NCI-H146 treated with DMSO at 0.1 percent for 48 hours (cell line): Measurements from ENCODE around the gene NPAP1.
"Not testable (repeated sequence)": the region's sequence is repeated elsewhere in the genome, so short reads cannot be mapped to it uniquely, and the experiment has no call there.

Source experiments
- DNase-seq: peaks from one replicate; lab custom pipeline; 2025; ENCODE audit not compliant: unreplicated experiment; lab: John Stamatoyannopoulos, UW

Gene NPAP1, protein sequence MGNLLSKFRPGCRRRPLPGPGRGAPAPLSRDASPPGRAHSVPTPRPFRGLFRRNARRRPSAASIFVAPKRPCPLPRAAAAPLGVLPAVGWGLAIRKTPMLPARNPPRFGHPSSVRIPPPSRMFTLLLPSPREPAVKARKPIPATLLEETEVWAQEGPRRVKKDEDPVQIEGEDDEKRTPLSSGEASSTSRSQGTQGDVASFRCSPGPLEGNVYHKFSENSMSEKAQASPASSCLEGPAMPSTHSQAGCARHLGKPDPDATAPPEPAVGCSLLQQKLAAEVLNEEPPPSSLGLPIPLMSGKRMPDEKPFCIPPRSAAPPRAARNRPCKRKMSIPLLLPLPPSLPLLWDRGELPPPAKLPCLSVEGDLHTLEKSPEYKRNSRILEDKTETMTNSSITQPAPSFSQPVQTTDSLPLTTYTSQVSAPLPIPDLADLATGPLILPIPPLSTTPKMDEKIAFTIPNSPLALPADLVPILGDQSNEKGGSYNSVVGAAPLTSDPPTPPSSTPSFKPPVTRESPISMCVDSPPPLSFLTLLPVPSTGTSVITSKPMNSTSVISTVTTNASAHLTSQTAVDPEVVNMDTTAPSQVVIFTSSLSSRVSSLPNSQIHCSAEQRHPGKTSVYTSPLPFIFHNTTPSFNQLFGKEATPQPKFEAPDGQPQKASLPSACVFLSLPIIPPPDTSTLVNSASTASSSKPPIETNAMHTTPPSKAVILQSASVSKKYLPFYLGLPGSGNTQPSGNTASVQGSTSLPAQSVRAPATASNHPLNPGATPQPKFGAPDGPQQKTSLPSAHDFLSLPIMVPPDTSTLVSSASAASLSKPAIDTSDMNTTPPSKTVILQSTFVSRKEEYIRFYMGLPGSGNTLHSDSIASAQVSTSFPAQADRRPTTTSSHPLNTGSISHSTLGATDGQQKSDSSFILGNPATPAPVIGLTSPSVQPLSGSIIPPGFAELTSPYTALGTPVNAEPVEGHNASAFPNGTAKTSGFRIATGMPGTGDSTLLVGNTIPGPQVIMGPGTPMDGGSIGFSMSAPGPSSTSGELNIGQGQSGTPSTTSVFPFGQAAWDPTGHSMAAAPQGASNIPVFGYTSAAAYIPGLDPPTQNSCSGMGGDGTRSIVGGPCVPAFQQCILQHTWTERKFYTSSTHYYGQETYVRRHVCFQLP

DNA sequence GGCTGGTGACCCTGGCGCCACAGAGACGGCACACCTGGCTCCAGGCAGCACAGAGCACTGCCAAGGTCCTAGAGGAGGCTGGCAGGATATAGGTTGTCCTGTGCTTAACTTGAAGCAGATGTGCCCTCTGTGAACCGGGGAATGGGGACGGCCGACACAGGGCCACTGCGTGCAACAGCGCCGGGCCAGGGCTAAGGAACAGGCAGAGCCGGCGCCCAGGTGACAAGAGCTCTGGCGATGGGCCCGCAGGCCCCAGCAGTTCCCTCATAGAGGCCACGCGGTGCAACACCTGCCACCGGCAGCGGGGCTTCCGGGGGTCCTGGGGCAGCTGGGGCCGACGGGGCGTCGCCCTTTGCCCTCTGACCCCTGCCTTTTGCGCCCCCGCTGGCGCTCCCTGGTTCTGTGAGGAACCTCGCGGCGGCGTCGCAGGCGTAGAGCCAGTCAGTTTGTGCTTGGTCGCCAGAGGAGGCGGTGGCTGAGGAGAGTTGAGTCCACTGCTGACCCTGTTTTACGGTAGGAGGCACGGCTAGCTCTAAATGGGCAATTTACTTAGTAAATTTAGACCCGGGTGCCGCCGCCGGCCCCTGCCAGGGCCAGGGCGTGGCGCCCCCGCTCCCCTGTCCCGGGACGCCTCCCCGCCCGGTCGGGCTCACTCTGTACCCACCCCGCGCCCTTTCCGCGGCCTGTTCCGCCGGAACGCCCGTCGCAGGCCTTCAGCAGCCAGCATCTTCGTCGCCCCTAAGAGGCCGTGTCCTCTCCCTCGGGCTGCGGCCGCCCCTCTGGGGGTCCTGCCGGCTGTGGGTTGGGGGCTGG lies at the start of gene NPAP1:
Gene NPAP1 (plus strand): TSS at position 444 of the 813 bp plus-strand sequence. CDS start 93 bp downstream, at position 537.
- no peak for DNase-seq

- DNase-seq, result no peak
These were observed 48.1 kb upstream of the NPAP1 start for GRCh38 chr15:24627443-24627842.

DNA sequence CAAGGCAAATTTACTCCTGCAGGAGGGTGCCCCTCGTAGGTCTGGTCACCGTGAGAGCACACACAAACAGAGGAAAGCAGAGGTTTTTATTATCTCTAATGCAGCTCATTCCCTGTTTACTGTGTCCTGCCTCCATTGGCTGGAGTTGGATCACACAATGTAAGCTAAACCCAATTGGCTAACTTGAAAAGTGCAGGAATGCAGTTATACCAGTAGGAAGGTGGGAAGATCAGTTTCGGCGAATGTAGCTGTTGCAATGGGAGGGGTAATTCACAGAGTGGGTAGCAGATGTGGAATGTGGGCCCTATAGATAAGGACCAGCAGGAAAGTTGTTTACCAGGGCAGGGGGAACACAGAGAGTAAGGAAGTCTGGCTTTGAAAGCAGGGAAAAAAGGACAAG lies 42.5 kb upstream of the NPAP1 start:
- no peak for DNase-seq

GRCh38 chr15:24639412-24639811 lies 36.2 kb upstream of the NPAP1 start:
- not testable (repeated sequence) for DNase-seq

GRCh38 chr15:24645627-24646026 lies 29.9 kb upstream of the NPAP1 start:
- no peak for DNase-seq

GRCh38 chr15:24659622-24660021 lies 16.0 kb upstream of the NPAP1 start:
- DNase-seq, result no peak

- no peak for DNase-seq
These were observed 12.6 kb upstream of the NPAP1 start for GRCh38 chr15:24662991-24663390.

DNA sequence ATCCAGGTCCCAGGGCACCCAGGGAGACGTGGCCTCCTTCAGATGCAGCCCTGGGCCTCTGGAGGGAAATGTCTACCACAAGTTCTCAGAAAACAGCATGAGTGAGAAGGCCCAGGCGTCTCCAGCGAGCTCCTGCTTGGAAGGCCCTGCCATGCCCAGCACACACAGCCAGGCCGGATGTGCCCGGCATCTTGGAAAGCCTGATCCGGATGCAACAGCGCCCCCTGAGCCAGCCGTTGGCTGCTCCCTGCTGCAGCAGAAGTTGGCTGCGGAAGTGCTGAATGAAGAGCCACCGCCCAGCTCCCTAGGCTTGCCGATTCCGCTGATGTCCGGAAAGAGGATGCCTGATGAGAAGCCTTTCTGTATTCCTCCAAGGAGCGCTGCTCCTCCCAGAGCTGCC lies 856 bp downstream of the NPAP1 start:
- DNase-seq, result no peak

GRCh38 chr15:24678485-24678884 lies 2.9 kb downstream of the NPAP1 start:
- no peak for DNase-seq

DNA sequence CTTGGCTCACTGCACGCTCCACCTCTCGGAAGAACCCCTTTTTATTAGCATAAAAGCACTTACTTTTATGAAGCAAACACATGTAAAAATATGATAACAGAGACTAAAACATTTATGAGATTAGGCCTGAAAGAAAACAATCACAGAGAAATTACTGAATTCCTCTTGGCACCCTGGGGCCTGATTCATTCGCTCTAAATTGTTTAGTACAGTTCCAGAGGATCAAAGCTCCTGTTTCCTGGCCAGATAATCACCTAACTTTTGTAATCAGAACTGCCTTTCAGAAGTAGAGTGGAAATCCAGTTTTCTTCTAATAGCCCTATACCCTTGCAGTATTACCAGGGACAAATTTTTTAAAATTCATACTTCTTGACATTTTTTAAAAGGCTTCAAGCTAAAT lies 6.4 kb downstream of the NPAP1 start:
- DNase-seq, result no peak

DNA sequence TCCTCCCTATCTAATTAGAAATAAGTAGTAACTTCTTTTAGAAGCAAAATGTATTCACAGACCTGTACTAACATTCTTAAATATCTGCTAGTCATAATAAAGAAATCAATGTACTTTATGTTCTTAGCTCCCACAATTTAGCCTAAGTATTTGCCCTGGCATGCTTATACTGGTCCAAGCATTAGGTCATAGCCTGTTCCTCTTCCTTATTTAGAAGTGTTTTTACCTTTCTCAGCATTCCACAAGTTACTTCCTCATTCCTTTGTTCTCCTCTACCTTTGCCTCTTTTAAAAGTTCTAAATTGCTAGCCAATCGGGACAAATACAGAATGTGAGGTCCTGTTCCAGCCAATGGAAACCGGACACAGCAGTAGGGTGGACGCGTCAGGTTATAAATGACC lies 7.3 kb downstream of the NPAP1 start:
- DNase-seq, result not testable (repeated sequence)

DNA sequence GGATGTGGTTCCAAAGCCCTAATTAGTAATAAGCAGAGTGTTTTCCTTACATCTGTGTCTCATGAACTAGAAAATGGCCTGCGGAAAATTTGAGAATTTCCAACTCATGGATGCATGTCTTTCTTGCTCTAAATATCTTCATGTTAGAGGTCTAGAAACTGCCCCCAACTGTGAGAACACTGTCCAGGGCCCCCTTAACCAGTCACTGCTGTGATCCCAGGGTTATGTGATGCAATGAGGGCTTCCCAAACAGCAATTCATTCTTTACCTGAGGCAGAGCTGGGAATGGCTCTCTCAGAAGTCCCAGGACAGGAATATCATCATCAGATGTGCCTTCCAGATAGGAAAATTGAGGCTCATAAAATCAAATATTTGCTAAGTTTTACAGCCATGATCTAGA lies 8.2 kb downstream of the NPAP1 start:
- no peak for DNase-seq

GRCh38 chr15:24684313-24684712 lies 8.7 kb downstream of the NPAP1 start:
- no peak for DNase-seq

GRCh38 chr15:24696201-24696600 lies 20.6 kb downstream of the NPAP1 start:
- DNase-seq, result no peak

DNA sequence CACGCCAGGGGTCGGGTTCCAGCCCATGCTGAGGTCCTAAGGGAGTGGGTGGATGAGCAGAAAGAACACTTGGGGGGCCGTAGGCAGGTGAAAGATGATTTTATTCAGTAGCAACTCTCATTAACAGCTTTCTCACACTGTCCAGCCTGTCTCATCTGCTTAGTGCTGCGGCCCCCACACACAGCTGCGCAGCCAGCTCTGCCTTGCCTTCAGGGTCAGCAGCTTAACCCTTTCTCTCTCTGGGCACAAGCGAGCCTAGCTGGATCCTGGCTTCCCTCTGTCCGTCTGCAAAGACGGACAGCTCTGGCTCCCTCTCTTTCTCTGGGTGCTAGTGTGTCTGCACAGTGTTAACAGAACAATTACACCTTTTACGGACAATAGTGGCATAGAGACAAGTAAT lies 21.3 kb downstream of the NPAP1 start:
- no peak for DNase-seq

GRCh38 chr15:24718289-24719082 lies 42.9 kb downstream of the NPAP1 start:
- DNase-seq, result no peak

DNA sequence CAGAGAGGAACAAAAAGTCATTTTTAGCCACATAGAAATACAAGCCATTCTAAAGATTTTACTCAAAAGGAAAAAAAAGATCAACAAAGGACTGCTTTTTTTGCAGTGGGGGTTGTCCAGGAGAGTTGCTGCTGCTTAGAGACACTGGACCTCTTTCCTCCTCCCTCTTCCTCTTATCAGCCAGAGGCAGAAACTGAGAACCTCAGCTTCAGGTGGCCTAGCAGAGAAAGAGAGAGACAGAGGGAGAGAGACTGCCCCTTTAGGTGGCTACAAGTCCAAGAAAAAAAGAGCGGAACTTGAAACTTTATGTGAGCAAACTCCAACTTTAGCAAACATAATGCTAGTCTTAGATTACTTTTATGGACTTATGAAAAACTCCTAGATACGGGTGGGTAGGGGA lies 54.2 kb downstream of the NPAP1 start:
- DNase-seq, result no peak
